ENCODE results near the gene MT1A. TPM values are rescaled to one million over a fixed set of nuclear protein-coding genes. Genes with fewer than 3 reads are reported as not detected.
A peak's percentile ranks its signal among the peaks of the same experiment; 100 is the strongest.

MT1A gene
- total RNA-seq, 1 experiment from 2014 or later, result not detected

DNA sequence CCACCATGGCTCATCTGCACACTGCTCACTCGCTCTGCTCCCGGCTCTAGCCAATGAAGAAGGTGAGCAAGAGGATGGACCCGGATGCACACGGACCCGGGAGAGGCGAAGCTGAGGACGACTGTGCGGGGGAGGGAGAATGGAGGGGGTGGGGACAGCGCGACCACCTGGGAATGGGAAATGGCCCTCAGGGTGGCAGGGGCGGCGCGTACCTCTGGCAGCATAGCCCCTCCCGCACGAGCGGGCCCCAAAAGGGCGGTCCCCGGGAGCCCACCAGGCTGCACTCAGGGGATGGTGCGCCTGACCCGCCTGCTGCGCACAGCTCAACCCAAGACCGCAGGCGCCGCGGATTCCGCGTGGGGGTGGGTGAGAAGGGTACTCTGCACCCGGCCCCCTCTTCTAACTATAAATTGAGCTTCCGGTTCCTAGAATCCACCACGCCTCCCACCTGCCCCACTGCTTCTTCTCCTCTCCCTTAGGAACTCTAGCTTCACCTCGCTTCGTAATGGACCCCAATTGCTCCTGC lies 37.3 kb downstream of the MT1A start:
- DNase-seq (ENCODE audit: low read depth), result no peak

DNA sequence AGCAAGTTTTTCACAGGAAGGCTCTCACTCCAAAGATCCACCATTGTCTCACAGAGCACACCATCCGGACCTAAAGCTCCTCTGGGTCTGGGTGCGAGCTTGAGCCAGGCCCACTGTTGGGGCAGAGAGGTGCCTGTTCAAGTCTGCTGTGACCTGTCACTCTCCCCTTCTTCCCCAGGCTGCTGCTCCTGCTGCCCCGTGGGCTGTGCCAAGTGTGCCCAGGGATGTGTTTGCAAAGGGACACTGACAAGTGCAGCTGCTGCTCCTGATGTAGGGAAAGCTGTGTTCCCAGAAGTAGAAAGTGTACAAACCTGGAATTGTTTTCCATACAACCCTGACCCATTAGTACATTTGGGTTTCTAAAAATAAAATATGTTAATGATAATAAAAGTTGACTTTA lies 39.0 kb downstream of the MT1A start:
- DNase-seq (ENCODE audit: low read depth), result no peak

DNA sequence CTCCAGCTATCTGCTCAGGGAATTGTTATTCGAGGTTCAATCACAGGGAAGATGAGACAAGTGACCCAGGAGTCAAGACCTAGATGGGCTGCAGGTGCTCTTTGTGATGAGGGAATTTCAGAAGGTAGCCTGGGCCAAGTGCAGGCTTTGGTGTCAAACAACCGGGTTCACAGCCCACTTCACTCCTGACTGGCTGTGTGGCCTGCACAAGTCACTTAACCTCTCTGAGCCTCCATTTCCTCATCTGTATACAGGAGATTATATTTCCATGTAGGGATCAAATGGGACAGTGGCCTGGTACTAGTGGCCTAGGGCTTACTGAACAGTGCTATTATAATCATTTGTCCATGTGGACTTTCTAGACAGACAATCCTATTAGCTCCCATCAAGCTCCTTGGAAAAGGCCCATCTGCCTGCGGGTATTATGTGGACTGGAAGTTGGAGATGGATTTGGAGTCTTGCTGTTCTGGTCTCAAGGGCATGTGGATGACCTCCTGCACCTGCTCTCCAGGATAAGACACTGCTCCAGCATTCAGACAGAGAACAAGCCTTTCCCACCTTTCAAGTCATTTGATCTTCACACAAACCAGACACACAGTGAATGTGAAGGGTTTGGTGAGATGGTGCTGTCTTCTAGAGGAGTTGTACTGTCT lies 40.7 kb downstream of the MT1A start:
- DNase-seq (ENCODE audit: low read depth), result no peak

DNA sequence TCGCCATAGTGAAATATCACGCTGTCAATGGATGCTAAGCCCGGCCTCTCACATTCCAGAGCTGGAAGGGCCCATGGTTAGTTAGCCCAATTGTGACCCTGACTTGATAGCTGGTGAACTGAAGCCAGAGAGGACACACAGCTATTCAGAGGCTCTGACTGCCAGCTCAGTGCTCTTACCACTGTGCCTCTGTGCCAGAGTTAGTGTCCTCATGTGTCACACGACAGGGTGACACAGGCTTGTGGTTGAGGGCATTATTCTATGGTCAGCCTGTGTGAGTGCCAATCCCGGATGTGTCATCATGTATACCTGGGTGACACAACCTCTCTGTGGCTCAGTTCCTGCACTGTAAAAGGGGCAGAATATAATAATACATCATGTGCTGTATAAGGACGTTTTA lies 41.4 kb downstream of the MT1A start:
- peak; percentile 47 for DNase-seq (ENCODE audit: low read depth)

DNA sequence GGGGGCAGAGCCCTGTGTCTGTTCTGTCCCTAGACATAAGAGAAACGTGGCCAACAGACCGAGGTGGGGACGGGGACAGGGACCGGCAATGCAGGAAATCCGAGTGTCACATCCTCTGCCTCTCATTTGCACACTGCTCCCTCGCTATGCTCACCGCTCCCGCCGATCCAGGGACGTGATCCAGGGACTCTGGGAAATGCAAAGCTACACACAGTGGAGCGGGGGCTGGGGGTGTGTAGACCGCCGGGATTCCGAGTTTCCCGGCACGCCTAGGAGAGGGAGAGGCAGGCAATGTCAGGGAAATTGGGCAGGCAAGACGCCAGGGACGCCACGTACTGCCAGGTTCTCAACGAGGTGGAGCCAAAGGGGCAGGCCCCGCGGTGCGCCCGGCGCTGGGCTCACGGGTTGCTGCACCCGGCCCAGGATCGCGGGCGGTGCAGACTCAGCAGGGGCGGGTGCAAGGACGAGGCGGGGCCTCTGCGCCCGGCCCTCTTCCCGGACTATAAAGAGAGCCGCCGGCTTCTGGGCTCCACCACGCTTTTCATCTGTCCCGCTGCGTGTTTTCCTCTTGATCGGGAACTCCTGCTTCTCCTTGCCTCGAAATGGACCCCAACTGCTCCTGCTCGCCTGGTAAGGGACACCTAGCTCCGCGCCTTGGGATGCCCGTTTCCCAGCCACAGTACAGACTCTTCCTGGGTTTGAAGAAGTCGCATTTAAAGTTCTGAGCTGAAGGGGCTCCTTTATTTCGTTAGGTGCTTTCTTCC lies 43.7 kb downstream of the MT1A start, which contains the start of gene MT1X:
TSS of gene MT1X (plus strand) at position 532 of the 764 bp plus-strand sequence. CDS start at position 603, 71 bp downstream.
- peak; percentile 94 for DNase-seq (ENCODE audit: low read depth)

DNA sequence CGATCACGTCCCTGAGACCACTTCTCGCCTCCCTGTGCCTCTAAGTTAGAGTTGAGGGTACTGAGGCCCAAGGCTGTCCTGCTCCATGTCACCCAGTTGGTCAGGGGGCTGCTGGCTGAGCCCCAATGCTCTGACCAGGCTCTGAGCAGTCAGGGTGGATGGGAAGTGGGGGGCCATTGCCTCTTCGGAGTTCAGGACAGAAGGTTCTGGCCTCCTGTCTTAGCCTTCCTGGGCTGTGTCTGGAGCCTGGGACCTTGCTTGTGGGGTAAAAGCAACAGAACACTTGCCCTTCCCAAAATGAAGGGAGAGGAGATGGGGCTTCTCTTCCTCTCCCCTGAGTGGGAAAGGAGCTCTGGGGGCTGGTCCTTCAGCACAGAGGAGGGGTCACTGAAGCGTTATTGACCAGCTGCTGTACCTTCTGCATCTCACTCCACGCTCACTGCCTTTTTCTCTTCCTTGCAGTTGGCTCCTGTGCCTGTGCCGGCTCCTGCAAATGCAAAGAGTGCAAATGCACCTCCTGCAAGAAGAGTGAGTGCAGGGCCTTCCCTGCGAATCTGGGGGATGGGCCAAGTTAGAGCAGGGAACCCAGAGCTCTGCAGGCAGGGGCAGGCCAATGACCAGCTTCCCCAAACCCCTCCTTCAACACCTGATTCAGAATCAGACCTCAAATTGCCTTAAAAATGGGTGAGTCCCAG lies 44.4 kb downstream of the MT1A start:
- no peak for DNase-seq (ENCODE audit: low read depth)

DNA sequence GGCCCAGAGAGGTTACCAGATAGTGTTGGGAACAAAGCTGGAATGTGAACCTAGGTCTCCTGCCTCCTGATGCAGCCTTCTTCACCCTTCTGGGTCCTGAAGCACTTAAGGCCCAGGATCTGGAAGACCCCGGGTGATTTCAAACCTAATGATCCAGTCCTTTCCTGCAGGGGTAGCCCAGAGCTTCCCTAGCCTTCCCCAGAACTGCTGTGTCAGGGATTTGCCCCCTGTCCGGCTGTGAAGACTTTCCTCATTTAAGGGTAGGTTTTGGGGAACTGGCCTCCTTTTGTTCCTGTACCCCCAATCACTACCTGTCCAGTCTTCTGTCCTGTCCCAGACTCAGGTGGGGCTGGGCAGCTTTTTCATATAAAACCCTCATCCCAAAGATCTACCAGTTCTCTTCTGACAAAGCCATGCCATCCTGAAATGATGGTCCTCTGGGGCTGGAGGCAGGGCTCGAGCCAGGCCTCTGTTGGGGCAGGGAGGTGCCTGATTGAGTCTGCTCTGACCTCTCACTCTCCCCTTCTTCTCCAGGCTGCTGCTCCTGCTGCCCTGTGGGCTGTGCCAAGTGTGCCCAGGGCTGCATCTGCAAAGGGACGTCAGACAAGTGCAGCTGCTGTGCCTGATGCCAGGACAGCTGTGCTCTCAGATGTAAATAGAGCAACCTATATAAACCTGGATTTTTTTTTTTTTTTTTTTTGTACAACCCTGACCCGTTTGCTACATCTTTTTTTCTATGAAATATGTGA lies 45.1 kb downstream of the MT1A start:
- no peak for DNase-seq (ENCODE audit: low read depth)

DNA sequence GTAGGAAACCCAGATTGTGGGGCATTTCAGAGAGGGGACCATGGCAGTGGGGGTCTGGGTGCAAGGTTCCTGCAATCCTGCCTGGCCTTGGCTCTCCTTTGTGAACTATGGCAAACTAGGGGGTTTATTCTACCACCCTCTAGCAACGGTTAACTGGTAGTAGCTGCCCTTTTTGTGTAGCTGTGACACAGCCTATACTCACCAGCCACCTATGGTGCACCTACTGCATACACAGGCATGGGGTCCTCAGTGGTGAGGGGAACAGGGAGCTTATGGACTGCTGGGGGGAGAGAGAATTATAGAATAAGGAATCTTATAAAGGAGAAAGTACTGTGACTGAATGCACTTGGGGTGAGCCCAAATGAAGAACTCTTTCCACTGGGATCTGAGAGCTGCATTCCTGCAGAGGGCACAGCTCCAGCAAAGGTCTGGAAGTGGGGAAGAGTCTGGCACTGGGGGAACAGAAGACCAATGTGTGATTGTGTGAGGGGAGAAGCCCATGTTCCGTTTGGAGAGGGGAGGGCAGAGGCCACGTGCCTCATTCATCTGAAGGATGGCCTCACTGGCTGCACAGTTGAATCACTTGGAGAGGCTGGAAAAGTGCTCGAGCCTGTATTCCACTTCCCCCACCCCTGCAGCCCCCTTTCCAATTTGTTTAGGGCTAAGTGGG lies 45.9 kb downstream of the MT1A start:
- no peak for DNase-seq (ENCODE audit: low read depth)

DNA sequence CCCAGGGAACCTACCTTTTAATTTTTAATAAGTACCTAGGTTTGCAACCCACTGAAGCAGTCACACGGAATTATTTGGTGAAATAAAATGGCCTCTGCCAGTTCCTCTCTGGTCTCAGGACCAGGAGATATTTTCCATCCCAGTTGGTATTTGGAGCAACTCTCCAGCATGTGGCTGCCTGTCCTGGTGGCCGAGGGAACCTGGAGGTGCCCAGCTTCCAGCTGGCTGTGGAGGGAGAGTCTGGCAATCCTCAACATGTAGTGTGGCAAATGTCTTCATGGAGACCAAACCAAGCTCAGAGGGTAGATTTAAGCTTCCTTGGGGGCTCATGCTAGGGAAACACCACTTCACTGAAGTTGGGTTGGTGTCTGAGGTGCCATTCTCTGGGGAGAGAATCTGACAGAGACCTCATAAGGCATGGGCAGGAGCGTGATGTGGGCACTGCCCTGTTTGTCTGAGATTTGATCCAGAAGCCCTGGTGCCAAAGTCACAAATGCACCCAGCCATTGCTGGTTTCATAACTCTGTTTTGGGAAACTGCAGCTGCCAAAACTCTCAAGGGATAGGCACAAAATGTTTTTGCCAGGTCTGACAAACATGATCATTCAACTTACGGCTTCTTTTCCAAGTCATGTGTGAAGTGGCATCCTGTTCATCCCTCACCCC lies 46.6 kb downstream of the MT1A start:
- DNase-seq (ENCODE audit: low read depth), result no peak

DNA sequence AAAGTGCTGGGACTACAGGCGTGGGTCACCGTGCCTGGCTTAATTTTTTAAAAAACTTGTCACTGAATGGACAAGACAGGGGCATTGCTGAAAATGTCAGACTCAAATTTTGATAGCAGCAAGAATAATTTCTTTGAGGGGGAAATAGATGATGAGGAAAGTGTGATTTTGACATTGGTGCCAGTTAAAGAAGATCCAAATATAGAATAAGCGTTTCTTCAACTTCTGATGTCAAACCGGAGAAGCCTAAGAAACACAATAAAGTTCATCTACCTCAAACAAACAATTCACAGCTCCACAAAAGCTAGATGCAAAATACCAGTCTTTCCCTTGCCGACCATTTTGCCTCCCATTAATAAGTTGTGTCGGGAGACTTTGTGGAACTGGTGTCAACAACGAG lies 48.3 kb downstream of the MT1A start:
- no peak for DNase-seq (ENCODE audit: low read depth)

DNA sequence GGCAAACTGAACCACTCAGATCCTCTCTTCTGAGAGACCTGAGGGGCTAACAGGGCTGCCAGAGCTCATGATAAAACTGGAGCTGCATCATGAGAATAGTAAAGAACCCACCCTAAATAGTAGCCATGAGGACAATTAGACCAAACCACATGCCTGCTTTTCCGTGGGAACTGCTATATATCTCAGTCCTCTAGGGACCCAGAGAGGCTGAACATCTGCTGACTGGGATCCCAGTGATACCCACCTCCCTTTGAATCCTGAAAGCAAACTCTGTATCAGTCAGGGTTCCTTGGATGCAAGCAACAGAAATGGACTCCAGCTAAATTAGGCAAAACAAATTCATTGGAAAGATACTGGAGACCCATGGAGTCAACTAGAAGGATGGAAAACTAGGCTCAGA lies 50.3 kb downstream of the MT1A start:
- DNase-seq (ENCODE audit: low read depth), result no peak

DNA sequence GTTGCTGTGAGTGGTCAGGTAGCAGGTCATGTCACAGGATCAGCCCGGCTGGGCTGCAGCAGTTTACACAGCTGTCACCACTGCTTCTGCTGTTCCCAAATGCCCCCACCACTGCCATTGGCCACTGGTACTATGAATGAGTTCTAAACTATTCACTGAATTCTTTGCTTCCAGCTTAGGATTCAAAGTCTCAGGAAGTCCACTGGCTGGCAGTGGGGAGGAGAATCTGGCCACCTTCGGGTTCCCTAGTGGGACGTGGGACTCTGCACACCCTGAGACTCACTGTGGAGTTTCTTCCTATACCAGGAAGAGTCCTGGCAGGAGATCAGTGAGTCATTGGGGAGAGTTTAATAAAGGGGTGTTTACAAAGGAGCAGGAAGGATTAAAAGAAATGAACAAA lies 50.7 kb downstream of the MT1A start:
- no peak for DNase-seq (ENCODE audit: low read depth)

Other genes with a start within 250 kb of the MT1A start
- gene AMFR, start 213.1 kb upstream of the MT1A start, total RNA-seq (2014; rRNA removed; shearing (Covaris generic)), result 113 and 117 TPM in 2 replicates
- 235 and 404 TPM in 2 replicates for gene NUDT21, start 187.3 kb upstream of the MT1A start, total RNA-seq (2014; rRNA removed; shearing (Covaris generic))
- 99.0 and 121 TPM in 2 replicates for gene OGFOD1, start 187.1 kb upstream of the MT1A start, total RNA-seq (2014; rRNA removed; shearing (Covaris generic))
- 18.9 and 23.3 TPM in 2 replicates for gene BBS2, start 118.6 kb upstream of the MT1A start, total RNA-seq (2014; rRNA removed; shearing (Covaris generic))
- not detected in 2 replicates for gene MT4, start 73.6 kb upstream of the MT1A start, total RNA-seq (2014; rRNA removed; shearing (Covaris generic))
- not detected in 2 replicates for gene MT3, start 49.1 kb upstream of the MT1A start, total RNA-seq (2014; rRNA removed; shearing (Covaris generic))
- gene MT2A, start 30.1 kb upstream of the MT1A start, total RNA-seq (2014; rRNA removed; shearing (Covaris generic)), result 881 and 1,822 TPM in 2 replicates
- gene MT1E, start 12.9 kb upstream of the MT1A start, total RNA-seq (2014; rRNA removed; shearing (Covaris generic)), result 533 and 612 TPM in 2 replicates
- not detected in 2 replicates for gene MT1M, start 6.0 kb upstream of the MT1A start, total RNA-seq (2014; rRNA removed; shearing (Covaris generic))
- gene MT1B, start 13.2 kb downstream of the MT1A start, total RNA-seq (2014; rRNA removed; shearing (Covaris generic)), result not detected in 2 replicates
- not detected in 2 replicates for gene MT1F, start 19.3 kb downstream of the MT1A start, total RNA-seq (2014; rRNA removed; shearing (Covaris generic))
- gene MT1G, start 29.4 kb downstream of the MT1A start, total RNA-seq (2014; rRNA removed; shearing (Covaris generic)), result 0.33 and 1.4 TPM in 2 replicates
- gene MT1H, start 31.1 kb downstream of the MT1A start, total RNA-seq (2014; rRNA removed; shearing (Covaris generic)), result not detected in 2 replicates
- 100 and 148 TPM in 2 replicates for gene MT1X, start 43.8 kb downstream of the MT1A start, total RNA-seq (2014; rRNA removed; shearing (Covaris generic))
- 115 and 119 TPM in 2 replicates for gene NUP93, start 91.5 kb downstream of the MT1A start, total RNA-seq (2014; rRNA removed; shearing (Covaris generic))
- not detected in 2 replicates for gene SLC12A3, start 226.5 kb downstream of the MT1A start, total RNA-seq (2014; rRNA removed; shearing (Covaris generic))